ENCODE data around the gene BRD3OS.
"Not testable (repeated sequence)": the region's sequence is repeated elsewhere in the genome, so short reads cannot be mapped to it uniquely, and the experiment has no call there.

Gene BRD3OS

GRCh38 chr9:134066526-134066912 is 41.2 kb downstream of the BRD3OS start:
- no peak for DNase-seq

GRCh38 chr9:134066913-134067851 is 41.9 kb downstream of the BRD3OS start:
- peak; percentile 45 to 60 for DNase-seq

DNA sequence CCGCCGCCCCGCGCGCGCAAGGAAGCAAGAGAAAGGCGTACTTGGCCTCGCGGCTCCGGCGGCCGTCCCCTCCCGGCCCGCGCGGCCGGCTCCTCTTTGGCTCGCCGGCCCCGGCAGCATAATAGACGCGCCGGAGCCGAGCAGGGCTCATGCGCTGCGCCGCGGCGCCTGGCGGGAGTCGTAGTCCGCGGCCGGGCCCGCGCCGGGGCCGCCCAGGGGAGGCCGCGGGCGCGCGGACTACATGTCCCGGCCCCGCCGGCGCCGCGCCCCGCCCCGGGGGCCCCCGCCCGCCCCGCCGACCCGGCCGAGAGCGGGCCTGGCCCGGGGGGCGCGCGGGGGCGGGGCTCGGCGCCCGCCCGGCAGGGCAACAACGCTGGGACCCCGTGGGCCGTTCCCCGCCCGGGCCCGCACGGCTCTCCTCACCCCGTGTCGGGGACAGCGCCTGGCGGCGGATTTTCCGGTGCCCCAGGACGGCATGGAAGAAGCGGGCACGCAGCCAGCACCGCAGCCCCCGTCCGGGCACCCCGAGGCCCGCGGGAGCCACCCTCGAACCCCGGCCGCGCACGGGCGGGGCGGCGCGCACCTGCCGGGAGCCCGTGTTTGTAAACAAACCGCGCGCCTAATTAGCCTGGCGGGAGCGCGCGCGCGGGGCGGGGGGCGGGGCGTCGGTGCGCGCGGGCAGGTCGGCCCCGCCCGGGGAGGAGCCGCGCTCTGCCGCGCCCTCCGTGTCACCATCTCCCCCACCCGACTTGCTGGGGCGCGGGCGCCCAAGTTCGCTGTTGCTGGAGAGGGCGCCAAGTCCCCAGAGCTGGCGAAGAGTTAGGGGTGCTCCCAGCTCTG is 42.8 kb downstream of the BRD3OS start, which contains the start of gene BRD3:
Gene BRD3 (minus strand): TSS at position 123 of the 840 bp plus-strand sequence. CDS start 14,549 bp downstream, outside the sequence.
- peak; percentile 83 to 86 for DNase-seq

GRCh38 chr9:134068744-134069479 is 43.6 kb downstream of the BRD3OS start:
- DNase-seq: no peak

DNA sequence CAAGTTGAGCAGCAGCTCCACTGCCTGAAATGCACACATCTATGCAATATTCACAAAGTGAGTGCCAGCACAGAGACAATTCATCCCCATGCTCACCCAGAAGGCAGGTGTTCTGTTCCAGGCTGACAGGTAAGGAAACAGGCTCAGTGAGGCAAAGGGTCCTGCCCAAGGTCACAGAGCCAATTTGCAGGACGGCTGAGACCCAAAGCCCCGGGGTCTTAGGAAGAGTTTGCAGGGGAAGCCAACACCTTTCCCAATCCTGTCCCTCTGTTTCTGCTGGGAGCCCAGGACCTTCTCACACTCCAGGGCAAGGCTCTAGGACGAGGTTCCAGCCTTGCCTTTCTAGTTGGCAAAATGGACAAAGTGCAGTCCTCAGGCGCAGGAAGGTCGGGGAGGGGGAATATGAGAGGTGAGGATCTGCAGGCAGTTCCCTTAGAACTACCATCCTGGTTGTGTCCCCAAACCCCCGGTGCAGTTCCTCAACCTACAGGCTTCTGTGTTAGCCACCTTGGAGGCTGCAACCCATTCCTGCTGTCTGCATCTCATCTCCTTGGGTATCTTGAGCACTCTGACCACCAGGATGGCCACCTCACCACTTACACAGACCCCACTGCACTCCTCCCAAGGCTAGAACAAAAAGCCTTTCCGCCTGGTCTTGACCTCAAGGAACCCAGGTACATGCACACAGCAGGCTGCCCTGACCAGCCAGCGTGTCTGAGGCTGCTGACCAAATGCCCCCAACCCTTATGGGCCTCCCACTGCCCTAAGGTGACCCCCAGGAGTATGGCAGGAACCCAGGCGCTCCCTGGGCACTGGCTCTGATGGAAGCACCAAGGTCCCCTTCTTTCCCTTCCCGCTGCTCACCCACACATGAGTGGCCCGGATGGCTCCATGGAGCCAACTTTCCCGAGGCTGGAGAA is 44.5 kb downstream of the BRD3OS start:
- DNase-seq: no peak

DNA sequence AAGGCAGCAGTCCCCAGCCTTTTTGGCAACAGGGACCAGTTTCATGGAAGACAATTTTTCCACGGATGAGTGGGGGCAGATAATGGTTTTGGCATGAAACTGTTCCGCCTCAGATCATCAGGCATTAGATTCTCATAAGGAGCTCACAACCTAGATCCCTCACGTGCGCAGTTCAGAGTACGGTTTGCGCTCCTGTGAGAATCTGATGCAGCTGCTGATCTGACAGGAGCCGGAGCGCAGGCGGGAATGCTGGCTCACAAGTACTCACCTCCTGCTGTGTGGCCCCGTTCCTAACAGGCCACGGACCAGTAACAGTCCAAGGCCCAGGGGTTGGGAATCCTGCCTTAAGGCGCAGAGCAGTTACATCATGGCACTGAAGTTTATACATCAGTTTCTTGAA is 45.9 kb downstream of the BRD3OS start:
- DNase-seq: no peak

DNA sequence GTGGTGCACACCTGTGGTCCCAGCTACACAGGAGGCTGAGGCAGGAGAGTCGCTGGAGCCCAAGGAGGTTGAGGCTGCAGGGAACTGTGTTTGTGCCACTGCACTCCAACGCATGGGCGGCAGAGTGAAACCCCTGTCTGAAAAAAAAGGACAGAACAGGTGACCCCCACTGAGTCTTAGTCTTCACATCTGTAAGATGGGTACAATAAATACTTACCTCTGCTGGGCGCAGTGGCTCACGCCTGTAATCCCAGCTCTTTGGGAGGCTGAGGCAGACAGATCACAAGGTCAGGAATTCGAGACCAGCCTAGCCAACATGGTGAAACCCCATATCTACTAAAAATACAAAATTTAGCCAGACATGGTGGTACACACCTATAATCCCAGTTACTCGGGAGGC is 47.4 kb downstream of the BRD3OS start:
- not testable (repeated sequence) for DNase-seq

GRCh38 chr9:134073500-134073899 is 48.2 kb downstream of the BRD3OS start:
- no peak for DNase-seq

GRCh38 chr9:134075689-134076088 is 50.4 kb downstream of the BRD3OS start:
- not testable (repeated sequence) for DNase-seq

DNA sequence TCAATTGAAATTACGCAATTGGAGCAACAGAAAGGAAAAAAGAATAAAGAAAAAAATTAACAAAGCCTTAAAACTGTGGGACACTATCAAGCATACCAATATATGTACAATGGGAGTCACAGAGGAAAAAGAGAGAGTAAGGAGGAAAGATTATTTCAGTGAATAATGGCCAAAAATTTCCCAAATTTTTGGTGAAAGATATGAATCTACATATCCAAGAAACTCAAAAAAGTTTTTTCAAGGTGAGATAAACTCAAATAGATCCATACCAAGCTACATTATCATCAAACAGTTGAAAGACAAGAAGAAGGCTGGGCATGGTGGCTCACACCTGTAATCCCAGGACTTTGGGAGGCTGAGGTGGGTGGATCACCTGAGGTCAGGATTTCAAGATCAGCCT is 51.4 kb downstream of the BRD3OS start:
- DNase-seq: no peak

All from CD4-positive, alpha-beta T cell treated with Interleukin-4 for 1 hour (primary cell).